CD4-positive, alpha-beta T cell treated with Interleukin-12 subunit alpha and Interleukin-12 subunit beta, for 1 hour (primary cell): Measurements from ENCODE around the gene EFHB.
A peak's percentile ranks its signal among the peaks of the same experiment; 100 is the strongest.
"Not testable (repeated sequence)": the region's sequence is repeated elsewhere in the genome, so short reads cannot be mapped to it uniquely, and the experiment has no call there.

ENCODE experiments used
- DNase-seq: peaks from one replicate; pipeline ENCODE4 v3.0.0-alpha.2; 2020

Gene EFHB

GRCh38 chr3:19934098-19934566 is at the start of gene EFHB:
Gene EFHB, minus strand, starts transcription at chr3:19934217. Its CDS starts 199 bp downstream, at chr3:19934018.
- no peak for DNase-seq

- DNase-seq = no peak
Observed at GRCh38 chr3:19972054-19972453, 38.0 kb upstream of the EFHB start.

- no peak for DNase-seq
Observed at GRCh38 chr3:19970327-19970726, 36.3 kb upstream of the EFHB start.

- no peak for DNase-seq
Observed at GRCh38 chr3:19967812-19968211, 33.8 kb upstream of the EFHB start.

GRCh38 chr3:19967208-19967607 is 33.2 kb upstream of the EFHB start:
- DNase-seq = no peak

- DNase-seq = no peak
Observed at GRCh38 chr3:19961960-19962359, 27.9 kb upstream of the EFHB start.

GRCh38 chr3:19960696-19961095 is 26.7 kb upstream of the EFHB start:
- DNase-seq = no peak

- DNase-seq = no peak
Observed at GRCh38 chr3:19959505-19959904, 25.5 kb upstream of the EFHB start.

- not testable (repeated sequence) for DNase-seq
Observed at GRCh38 chr3:19957354-19957753, 23.3 kb upstream of the EFHB start.

- no peak for DNase-seq
Observed at GRCh38 chr3:19954676-19955075, 20.7 kb upstream of the EFHB start.

- no peak for DNase-seq
Observed at GRCh38 chr3:19950316-19950715, 16.3 kb upstream of the EFHB start.

- DNase-seq = no peak
Observed at GRCh38 chr3:19948226-19948591, 14.2 kb upstream of the EFHB start.

GRCh38 chr3:19947549-19948225 is 13.7 kb upstream of the EFHB start:
- peak; percentile 57 for DNase-seq

- peak; percentile 97 for DNase-seq
Observed at GRCh38 chr3:19946832-19947548, 13.0 kb upstream of the EFHB start, which contains the start of gene RAB5A. Gene RAB5A, plus strand, starts transcription at chr3:19947097. Its CDS starts 3,802 bp downstream, at chr3:19950899.

GRCh38 chr3:19945969-19946831 is 12.2 kb upstream of the EFHB start:
- no peak for DNase-seq

GRCh38 chr3:19945534-19945933 is 11.5 kb upstream of the EFHB start:
- DNase-seq = no peak

GRCh38 chr3:19940643-19941042 is 6.6 kb upstream of the EFHB start:
- no peak for DNase-seq

- no peak for DNase-seq
Observed at GRCh38 chr3:19938295-19938627, 4.2 kb upstream of the EFHB start.

- DNase-seq = no peak
Observed at GRCh38 chr3:19937459-19938294, 3.7 kb upstream of the EFHB start.

- DNase-seq = no peak
Observed at GRCh38 chr3:19932422-19932821, 1.6 kb downstream of the EFHB start.

- DNase-seq = no peak
Observed at GRCh38 chr3:19931767-19932188, 2.2 kb downstream of the EFHB start.

- peak; percentile 20 for DNase-seq
Observed at GRCh38 chr3:19931180-19931692, 2.8 kb downstream of the EFHB start.
